ENCODE data around the gene DNAH10. TPM values are rescaled to one million over a fixed set of nuclear protein-coding genes. Genes with fewer than 3 reads are reported as not detected.

Gene DNAH10
- total and polyA plus RNA-seq, 2 of the 4 experiments (the other 2 are of a cell fraction): 0.18 to 0.22 TPM

- no peak overlapping the region for H3K14ac ChIP-seq (replicated peaks; ENCODE audit: low read depth, low read length)
- H2BK20ac ChIP-seq (ENCODE audit: low read depth, low read length): no peak overlapping the region
- peaks cover under 1% of the 10 kb centered on the region; the same call in 1 of the 2 replicates for H3K9me3 ChIP-seq (ENCODE audit: control insufficient read depth, insufficient read depth, low read length)
- H2AFZ ChIP-seq (replicated peaks; ENCODE audit: low read length, poor library complexity): no peak overlapping the region
- no peaks in the 10 kb centered on the region for H4K20me1 ChIP-seq (ENCODE audit: insufficient read depth, low read length)
- H3K23ac ChIP-seq (ENCODE audit: low read depth, low read length): no peak overlapping the region
- no peak overlapping the region for H4K91ac ChIP-seq (ENCODE audit: insufficient read depth, low read depth, low read length)
- H3K56ac ChIP-seq (ENCODE audit: extremely low read depth, insufficient read depth, low read length): no peak overlapping the region
- in situ Hi-C loops (cut with MboI; ENCODE audit: low sequenced_read_pairs): no loop called here
- dilution Hi-C loops (cut with HindIII; ENCODE audit: low sequenced_read_pairs, unreplicated experiment): no loop called here
- H3K27ac ChIP-seq (ENCODE audit: insufficient read depth, low read length): no peak overlapping the region
- H3K79me1 ChIP-seq (ENCODE audit: low read depth in 1 of 2, low read length in 2 of 2): peaks cover 0 to 12% of the 10 kb centered on the region in 2 experiments; a peak in 1 of 4 replicates
- no peak overlapping the region for H2BK5ac ChIP-seq (ENCODE audit: low read depth, low read length, poor library complexity, severe bottlenecking)
- no peak for DNase-seq
- no peak for ATAC-seq (ENCODE audit: low read depth)
- 91% methylated on average over 15 of the region's 18 CpGs; no CpG with 5 or more reads in 1 of the 2 experiments for WGBS, 2 experiments (ENCODE audit: extremely low coverage in 2 of 2, insufficient read length in 1 of 2)
- no peak overlapping the region for H3K9ac ChIP-seq (ENCODE audit: low read depth, low read length)
- no peak overlapping the region for H3K4ac ChIP-seq (ENCODE audit: low read depth, low read length)
- H3K27me3 ChIP-seq (ENCODE audit: control insufficient read depth, insufficient read depth, low read length): no peaks in the 10 kb centered on the region
- peaks cover 6% of the 10 kb centered on the region; the same call in 1 of the 2 replicates for H3K9me1 ChIP-seq (ENCODE audit: insufficient read depth, low read length)
- intact Hi-C loops (cut with micrococcal nuclease): no loop called here
- H2AK9ac ChIP-seq (replicated peaks; ENCODE audit: low read depth, low read length, poor library complexity): no peak overlapping the region
- H4K5ac ChIP-seq (ENCODE audit: low read depth, low read length): no peak overlapping the region
- H2AK5ac ChIP-seq (ENCODE audit: low read depth, low read length): no peak overlapping the region
- no peak overlapping the region for H2BK15ac ChIP-seq (ENCODE audit: low read depth, low read length)
- no peak overlapping the region for H3K4me2 ChIP-seq (ENCODE audit: low read depth, low read length)
- H3K4me1 ChIP-seq (ENCODE audit: control insufficient read depth, insufficient read depth, low read length): peaks cover 6% of the 10 kb centered on the region
- H3K4me3 ChIP-seq (ENCODE audit: insufficient read depth, low read depth, low read length): no peak overlapping the region
- peaks cover 36% of the 10 kb centered on the region for H3K36me3 ChIP-seq (ENCODE audit: control insufficient read depth, insufficient read depth, low read length)
- no peak for TF ChIP-seq RCOR1 (IDR thresholded peaks at IDR 0.05; ENCODE audit: insufficient replicate concordance, low read length)
- no peak for TF ChIP-seq POLR2A (IDR thresholded peaks at IDR 0.05; ENCODE audit: low read depth, low read length)
- TF ChIP-seq SMC3 (IDR thresholded peaks at IDR 0.05; ENCODE audit: low read depth, low read length): no peak
- TF ChIP-seq MXI1 (IDR thresholded peaks at IDR 0.05; ENCODE audit: borderline replicate concordance, low read depth, low read length): no peak
- TF ChIP-seq MAZ (IDR thresholded peaks at IDR 0.05; ENCODE audit: borderline replicate concordance, low read depth, low read length): no peak
- TF ChIP-seq RFX5 (IDR thresholded peaks at IDR 0.05; ENCODE audit: low read depth, low read length): no peak
- TF ChIP-seq CEBPB (IDR thresholded peaks at IDR 0.05; ENCODE audit: low read depth, low read length): no peak
- no peak for TF ChIP-seq ELK1 (IDR thresholded peaks at IDR 0.05; ENCODE audit: borderline replicate concordance, low read depth, low read length)
- TF ChIP-seq NFE2L2 (IDR thresholded peaks at IDR 0.05; ENCODE audit: low read depth, low read length): no peak
- no peak for TF ChIP-seq MAFK (IDR thresholded peaks at IDR 0.05; ENCODE audit: low read depth, low read length)
- no peak overlapping the region for H3K18ac ChIP-seq (ENCODE audit: low read depth, low read length)
- no peak overlapping the region for H4K8ac ChIP-seq (ENCODE audit: low read depth in 2 of 2, low read length in 2 of 2)
- CTCF ChIA-PET: no interaction called here
- BruUV-seq (replicated peaks): no TSS peak
- H2BK120ac ChIP-seq (ENCODE audit: low read depth, low read length): no peak overlapping the region
- POLR2A ChIA-PET (ENCODE audit: unreplicated experiment): no interaction called here
These were observed 174.4 kb downstream of the DNAH10 start for GRCh38 chr12:123936471-123936870.
